CD14-positive monocyte (primary cell): ENCODE results near the gene PCBP1. TPM values are rescaled to one million over a fixed set of nuclear protein-coding genes. Genes with fewer than 3 reads are reported as not detected.
A peak's percentile ranks its signal among the peaks of the same experiment; 100 is the strongest.
"Not testable (repeated sequence)": the region's sequence is repeated elsewhere in the genome, so short reads cannot be mapped to it uniquely, and the experiment has no call there.

Source experiments
- DNase-seq, 3 donors: peaks; one replicate each; pipeline ENCODE4 v3.0.0-alpha.2; 2011 to 2022
- H2AFZ ChIP-seq: 2 replicates; pipeline ENCODE4 v1.6.0; 2012; ENCODE audit warnings: mild to moderate bottlenecking, low read depth, low read length, inconsistent platforms; ENCODE audit not compliant: insufficient read depth, poor library complexity, severe bottlenecking
- H3K27ac ChIP-seq, 2 donors: 1 replicate in 1 of 2; 2 replicates in 1 of 2; pipeline ENCODE4 v1.5.1; 2012 to 2013; ENCODE audit warnings: low read length in 2 of 2, control low read depth in 1 of 2, inconsistent platforms in 1 of 2, low read depth in 1 of 2, mild to moderate bottlenecking in 1 of 2
- H3K27me3 ChIP-seq, 2 donors: one replicate each; pipeline versions ENCODE4 v1.6.0 to v1.6.1; 2011 to 2013; ENCODE audit warnings: low read length in 2 of 2; ENCODE audit not compliant: control insufficient read depth in 2 of 2, insufficient read depth in 2 of 2
- H3K36me3 ChIP-seq, 2 donors: replicated peaks in 1 of 2; 1 replicate in 1 of 2; 2 replicates in 1 of 2; pipeline versions ENCODE4 v1.5.1 to v1.6.1; 2012 to 2013; ENCODE audit warnings: low read length in 2 of 2, control low read depth in 1 of 2, inconsistent platforms in 1 of 2, mild to moderate bottlenecking in 1 of 2; ENCODE audit not compliant: insufficient read depth in 2 of 2, control insufficient read depth in 1 of 2
- H3K4me1 ChIP-seq, 2 donors: 1 replicate in 1 of 2; 2 replicates in 1 of 2; pipeline versions ENCODE4 v1.5.1 to v1.6.1; 2012 to 2013; ENCODE audit warnings: low read length in 2 of 2, control low read depth in 1 of 2, inconsistent platforms in 1 of 2, mild to moderate bottlenecking in 1 of 2, moderate library complexity in 1 of 2; ENCODE audit not compliant: insufficient read depth in 2 of 2, control insufficient read depth in 1 of 2
- H3K4me2 ChIP-seq: replicated peaks from 2 replicates; pipeline ENCODE3; 2012; ENCODE audit warnings: low read length, moderate library complexity, mild to moderate bottlenecking; ENCODE audit not compliant: poor library complexity, severe bottlenecking; ENCODE audit errors: extremely low read depth
- H3K4me3 ChIP-seq, 3 experiments: fragments of 200-600 bp in 1 of 3; sonication (generic) in 1 of 3; replicated peaks in 1 of 3; 1 replicate in 2 of 3; 2 replicates in 1 of 3; pipeline ENCODE4 v1.5.1; 2011 to 2013; ENCODE audit warnings: low read length in 3 of 3, mild to moderate bottlenecking in 3 of 3, control low read depth in 2 of 3, low read depth in 2 of 3, inconsistent platforms in 1 of 3, moderate library complexity in 1 of 3
- H3K79me2 ChIP-seq: 2 replicates; pipeline ENCODE4 v1.6.0; 2012; ENCODE audit warnings: mild to moderate bottlenecking, control low read depth, inconsistent platforms, low read length, moderate library complexity; ENCODE audit not compliant: insufficient read depth
- H3K9ac ChIP-seq: 2 replicates; pipeline ENCODE4 v1.6.0; 2017; ENCODE audit warnings: low read length, mild to moderate bottlenecking; ENCODE audit not compliant: insufficient read depth, poor library complexity, severe bottlenecking
- H3K9me3 ChIP-seq, 2 donors: replicated peaks in 1 of 2; 1 replicate in 1 of 2; 2 replicates in 1 of 2; pipeline versions ENCODE4 v1.5.1 to v1.6.1; 2012 to 2013; ENCODE audit warnings: low read length in 2 of 2, control low read depth in 1 of 2; ENCODE audit not compliant: control insufficient read depth in 1 of 2, insufficient read depth in 1 of 2
- H4K20me1 ChIP-seq: 2 replicates; pipeline ENCODE4 v1.6.0; 2012; ENCODE audit warnings: mild to moderate bottlenecking, low read length, control low read depth, moderate library complexity; ENCODE audit not compliant: insufficient read depth
- H3K27ac Mint-ChIP-seq, 7 donors: one replicate each; pipeline ENCODE4 v1.8.0; 2020; ENCODE audit warnings: mild to moderate bottlenecking in 7 of 7, mixed read lengths in 7 of 7, moderate library complexity in 6 of 7, inconsistent platforms in 2 of 7
- H3K27me3 Mint-ChIP-seq, 3 donors: one replicate each; pipeline ENCODE4 v1.8.0; 2021 to 2022; ENCODE audit warnings: low read depth in 3 of 3, mild to moderate bottlenecking in 3 of 3, mixed read lengths in 3 of 3, moderate library complexity in 3 of 3, inconsistent platforms in 1 of 3
- H3K36me3 Mint-ChIP-seq, 2 donors: one replicate each; pipeline ENCODE4 v1.8.0; 2020; ENCODE audit warnings: mixed read lengths in 2 of 2, inconsistent platforms in 1 of 2, mild to moderate bottlenecking in 1 of 2
- H3K4me1 Mint-ChIP-seq: one replicate; pipeline ENCODE4 v1.8.0; 2020; ENCODE audit warnings: mild to moderate bottlenecking, mixed read lengths
- H3K4me3 Mint-ChIP-seq, 2 donors: one replicate each; pipeline ENCODE4 v1.8.0; 2020; ENCODE audit warnings: mild to moderate bottlenecking in 2 of 2, mixed read lengths in 2 of 2, moderate library complexity in 1 of 2
- H3K9me3 Mint-ChIP-seq, 7 donors: one replicate each; pipeline ENCODE4 v1.8.0; 2020 to 2022; ENCODE audit warnings: mixed read lengths in 7 of 7, mild to moderate bottlenecking in 6 of 7, moderate library complexity in 6 of 7, inconsistent platforms in 2 of 7
- WGBS: methylation state at CpG from one replicate; pipeline ENCODE4 v1.1.5; 2013; ENCODE audit warnings: missing lambda C conversion rate; ENCODE audit not compliant: insufficient coverage; 5-methylcytosine and 5-hydroxymethylcytosine counted together
- intact Hi-C, 2 donors: fragments of 100-400 bp; cut with micrococcal nuclease; formaldehyde crosslinking; loops; one replicate each; pipeline versions ENCODE4 v1.15.0 to v1.15.1; 2023
- polyA plus RNA-seq, 3 donors: library from polyadenylated mRNA; depleted of rRNA in 1 of 3; unstranded in 2 of 3; stranded (reverse) in 1 of 3; fragments of 300-500 nt in 2 of 3; fragments of >200 nt in 1 of 3; fragmentation: Illumina TruSeq in 2 of 3; gene quantifications; 1 replicate in 2 of 3; 2 replicates in 1 of 3; pipeline ENCODE4 v1.2.3, GENCODE V29; 2012 to 2021
- TF ChIP-seq, protein P1 (sequence below): fragments of 200-600 bp; IDR thresholded peaks from one replicate; pipeline ENCODE4 v1.8.0; 2022; ENCODE audit warnings: antibody characterized with exemption, mild to moderate bottlenecking

The PCBP1 gene
- polyA plus RNA-seq, 3 donors: 178 to 299 (median 194) TPM

DNA sequence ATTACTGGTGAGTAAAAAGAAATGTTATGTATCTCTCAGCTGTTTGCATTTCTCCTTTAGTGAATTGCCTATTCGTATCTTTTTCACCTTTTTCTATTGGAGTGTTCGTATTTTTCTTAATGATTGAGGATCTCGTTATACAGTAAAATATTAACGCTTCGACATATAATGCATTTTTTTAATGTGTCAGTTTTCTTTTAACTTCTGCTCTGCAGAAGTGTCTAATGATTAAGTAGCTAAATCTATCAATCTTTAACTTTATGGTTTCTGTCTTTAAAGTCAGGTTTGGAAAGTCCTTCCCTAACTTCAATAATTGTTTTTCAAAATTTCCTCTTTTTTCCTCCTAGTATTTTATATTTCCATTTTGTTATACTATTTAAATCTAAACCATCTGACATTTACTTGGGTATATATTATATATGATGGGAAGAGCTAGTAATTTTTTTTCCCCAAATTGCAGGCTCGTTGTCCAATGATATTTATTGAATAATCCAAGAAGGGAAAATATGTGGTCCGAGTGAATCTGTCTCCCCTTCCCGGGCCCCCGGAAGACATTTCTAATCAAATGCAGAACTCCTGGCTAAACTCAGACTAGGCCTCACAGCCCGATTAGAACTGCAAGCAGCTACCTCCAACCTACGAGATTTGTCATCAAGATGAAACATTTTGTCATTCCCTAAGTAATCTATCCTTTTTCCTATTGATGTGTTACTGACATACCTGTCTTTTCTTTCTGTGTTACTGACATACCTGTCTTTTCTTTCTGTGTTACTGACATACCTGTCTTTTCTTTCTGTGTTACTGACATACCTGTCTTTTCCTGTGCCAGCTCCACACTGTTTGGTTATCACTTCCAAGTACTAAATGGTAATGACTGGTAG lies 17.2 kb downstream of the PCBP1 start:
- peaks cover 47% of the 10 kb centered on the region for H3K4me1 Mint-ChIP-seq

DNA sequence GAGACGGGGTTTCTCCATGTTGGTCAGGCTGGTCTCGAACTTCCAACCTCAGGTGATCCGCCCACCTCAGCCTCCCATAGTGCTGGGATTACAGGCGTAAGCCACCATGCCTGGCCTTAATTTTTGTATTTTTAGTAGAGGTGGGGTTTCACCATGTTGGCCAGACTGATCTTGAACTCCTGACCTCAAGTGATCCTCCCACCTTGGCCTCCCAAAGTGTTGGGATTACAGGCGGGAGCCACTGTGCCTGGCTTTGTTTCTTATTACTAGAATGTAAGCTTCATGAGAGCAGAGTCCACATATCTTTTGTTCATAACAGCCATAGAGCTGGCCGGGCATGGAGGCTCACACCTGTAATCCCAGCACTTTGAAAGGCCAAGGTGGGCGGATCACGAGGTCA lies 18.9 kb downstream of the PCBP1 start:
- peaks cover 60% of the 10 kb centered on the region for H3K4me1 Mint-ChIP-seq
- intact Hi-C loops, H3K4me3 Mint-ChIP-seq, H4K20me1 ChIP-seq, H3K4me3 ChIP-seq, H3K9me3 Mint-ChIP-seq, H3K27me3 ChIP-seq, H3K27ac ChIP-seq, H3K27me3 Mint-ChIP-seq, H3K9ac ChIP-seq, H3K79me2 ChIP-seq, H3K36me3 Mint-ChIP-seq, H3K4me2 ChIP-seq, H3K36me3 ChIP-seq, H2AFZ ChIP-seq, H3K9me3 ChIP-seq, DNase-seq: not testable (repeated sequence)
- 96% methylated on average over 4 of the region's 8 CpGs for WGBS
- peaks cover 46 to 63% of the 10 kb centered on the region in 2 donors for H3K4me1 ChIP-seq
- H3K27ac Mint-ChIP-seq: peak overlapping the region in 1 of 7 donors; percentile 58

More for the DNA sequence above, 17.2 kb downstream of the PCBP1 start:
- Mint-ChIP-seq H3K27me3 (peaks cover 0 to 2% (median 0%) of the 10 kb centered on the region in 3 donors), H3K27ac (peak overlapping the region; percentile 80 to 91 (median 87)), H3K9me3 (no peaks in the 10 kb centered on the region), H3K36me3 (peaks cover 2 to 3% of the 10 kb centered on the region in 2 donors), H3K4me3 (peak overlapping the region; percentile 66 to 77)
- Histone ChIP-seq H3K27me3 (no peaks in the 10 kb centered on the region), H3K27ac (peak overlapping the region; percentile 3 to 74), H3K36me3 (no peaks in the 10 kb centered on the region), H3K4me1 (peaks cover 38 to 48% of the 10 kb centered on the region in 2 donors), H3K4me2 (peak overlapping the region; percentile 62), H3K9ac (peak overlapping the region; percentile 18), H2AFZ (peak overlapping the region; percentile 56), H3K9me3 (no peaks in the 10 kb centered on the region), H3K4me3 (peak overlapping the region in 2 of 3 experiments; percentile 10 to 60), H4K20me1 (no peaks in the 10 kb centered on the region), H3K79me2 (no peaks in the 10 kb centered on the region)
- intact Hi-C loops: no loop called here
- TF ChIP-seq, protein P1, sequence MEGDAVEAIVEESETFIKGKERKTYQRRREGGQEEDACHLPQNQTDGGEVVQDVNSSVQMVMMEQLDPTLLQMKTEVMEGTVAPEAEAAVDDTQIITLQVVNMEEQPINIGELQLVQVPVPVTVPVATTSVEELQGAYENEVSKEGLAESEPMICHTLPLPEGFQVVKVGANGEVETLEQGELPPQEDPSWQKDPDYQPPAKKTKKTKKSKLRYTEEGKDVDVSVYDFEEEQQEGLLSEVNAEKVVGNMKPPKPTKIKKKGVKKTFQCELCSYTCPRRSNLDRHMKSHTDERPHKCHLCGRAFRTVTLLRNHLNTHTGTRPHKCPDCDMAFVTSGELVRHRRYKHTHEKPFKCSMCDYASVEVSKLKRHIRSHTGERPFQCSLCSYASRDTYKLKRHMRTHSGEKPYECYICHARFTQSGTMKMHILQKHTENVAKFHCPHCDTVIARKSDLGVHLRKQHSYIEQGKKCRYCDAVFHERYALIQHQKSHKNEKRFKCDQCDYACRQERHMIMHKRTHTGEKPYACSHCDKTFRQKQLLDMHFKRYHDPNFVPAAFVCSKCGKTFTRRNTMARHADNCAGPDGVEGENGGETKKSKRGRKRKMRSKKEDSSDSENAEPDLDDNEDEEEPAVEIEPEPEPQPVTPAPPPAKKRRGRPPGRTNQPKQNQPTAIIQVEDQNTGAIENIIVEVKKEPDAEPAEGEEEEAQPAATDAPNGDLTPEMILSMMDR: no peak
- WGBS: 0% methylated on average over 2 of the region's 11 CpGs
- DNase-seq: peak in 2 of 3 donors; percentile 35 to 51

DNA sequence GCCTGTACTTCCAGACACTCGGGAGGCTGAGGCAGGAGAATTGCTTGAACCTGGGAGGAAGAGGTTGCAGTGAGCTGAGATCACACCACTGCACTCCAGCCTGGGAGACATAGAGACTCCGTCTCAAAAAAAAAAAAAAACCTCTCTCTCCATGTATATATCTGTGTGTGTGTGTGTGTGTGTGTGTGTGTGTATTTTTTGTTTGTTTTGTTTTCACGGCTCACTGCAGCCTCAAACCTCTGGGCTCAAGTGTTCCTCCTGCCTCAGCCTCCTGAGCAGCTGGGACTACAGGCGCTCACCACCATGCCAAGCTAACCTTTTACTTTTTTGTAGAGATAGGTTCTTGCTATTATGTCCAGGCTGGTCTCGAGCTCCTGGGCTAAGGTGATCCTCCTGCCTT lies 23.1 kb downstream of the PCBP1 start:
- peaks cover 53% of the 10 kb centered on the region for H3K4me1 Mint-ChIP-seq

More for the DNA sequence above, 23.1 kb downstream of the PCBP1 start:
- H4K20me1 ChIP-seq, H3K9ac ChIP-seq, H3K4me2 ChIP-seq, H3K27me3 ChIP-seq, H3K79me2 ChIP-seq, H3K9me3 ChIP-seq, intact Hi-C loops, DNase-seq, H3K4me3 ChIP-seq, H3K27me3 Mint-ChIP-seq, H3K9me3 Mint-ChIP-seq, H3K36me3 ChIP-seq, H3K36me3 Mint-ChIP-seq, H2AFZ ChIP-seq: not testable (repeated sequence)
- H3K4me1 ChIP-seq: peaks cover 45 to 64% of the 10 kb centered on the region in 2 donors
- Mint-ChIP-seq H3K4me3 (peak overlapping the region in 1 of 2 donors; percentile 16), H3K27ac (peak overlapping the region; percentile 66 to 96 (median 94))
- peak overlapping the region; percentile 75 to 80 for H3K27ac ChIP-seq
- 100% methylated on average over 1 of the region's 5 CpGs for WGBS
